H1 (cell line): Measurements from ENCODE around the gene SEL1L3. TPM values are rescaled to one million over a fixed set of nuclear protein-coding genes. Genes with fewer than 3 reads are reported as not detected.

Source experiments
- CEBPB ChIP-seq: IDR thresholded peaks from 2 replicates; pipeline ENCODE4 v1.6.1; 2012; ENCODE audit warnings: low read depth, low read length
- CHD7 ChIP-seq: fragments of 300-600 bp; sonication (generic); IDR thresholded peaks from 2 replicates; pipeline ENCODE4 v1.7.1; 2012; ENCODE audit warnings: low read length, moderate library complexity, mild to moderate bottlenecking, inconsistent platforms; ENCODE audit not compliant: insufficient replicate concordance
- MAX ChIP-seq: IDR thresholded peaks from 2 replicates; pipeline ENCODE4 v1.6.1; 2012; ENCODE audit warnings: inconsistent platforms
- POU5F1 ChIP-seq: IDR thresholded peaks from 2 replicates; pipeline ENCODE4 v1.6.1; 2011; ENCODE audit warnings: low read depth, mild to moderate bottlenecking, low read length, moderate library complexity
- RFX5 ChIP-seq: IDR thresholded peaks from 2 replicates; pipeline ENCODE4 v1.6.1; 2011; ENCODE audit warnings: low read depth, low read length, improper control_type of control experiment, borderline replicate concordance
- SIN3A ChIP-seq, 2 experiments: IDR thresholded peaks in 1 of 2; conservative IDR thresholded peaks in 1 of 2; 2 replicates each; pipeline ENCODE4 v1.6.1; 2011 to 2012; ENCODE audit warnings: low read length in 2 of 2, improper control_type of control experiment in 1 of 2, low read depth in 1 of 2, mild to moderate bottlenecking in 1 of 2
- TAF7 ChIP-seq: optimal IDR thresholded peaks from 2 replicates; pipeline ENCODE3; 2011; ENCODE audit warnings: low read depth, mild to moderate bottlenecking, inconsistent platforms, low read length, moderate library complexity, borderline replicate concordance
- TCF12 ChIP-seq: IDR thresholded peaks from 2 replicates; pipeline ENCODE4 v1.6.1; 2011; ENCODE audit warnings: low read depth, mild to moderate bottlenecking, low read length
- polyA plus RNA-seq, 7 experiments: library from polyadenylated mRNA; depleted of rRNA in 3 of 7; stranded (reverse) in 5 of 7; unstranded in 2 of 7; fragments of >200 nt in 5 of 7; fragments of 200-250 nt in 2 of 7; gene quantifications; 1 replicate in 5 of 7; 2 replicates in 1 of 7; 4 replicates in 1 of 7; pipeline versions ENCODE4 v1.2.1 to v1.2.3, GENCODE V29; 2011 to 2013; ENCODE audit warnings: missing spikeins in 2 of 7, mixed read lengths in 2 of 7
- total RNA-seq: library from RNA; stranded (reverse); fragmentation: NEBNext Ultra II Directional; extraction: Animal tissue kit (Norgen Biotek cat#: 25700); gene quantifications from 2 replicates; pipeline ENCODE4 v1.2.1, GENCODE V29; 2021

SEL1L3 gene
- total and polyA plus RNA-seq, 2 of the 8 experiments (the other 6 are each of a cell fraction or from before 2014, with no cell fraction given) = 18.2 to 54.0 TPM

- TF ChIP-seq CHD7 (no peak), RFX5 (no peak), TAF7 (no peak), CEBPB (no peak), TCF12 (no peak), SIN3A (conservative IDR thresholded peaks at IDR 0.05 in 1 of 2, IDR thresholded peaks at IDR 0.05 in 1 of 2; ENCODE audit: low read depth in 1 of 2, low read length in 2 of 2) (no peak), MAX (no peak), POU5F1 (no peak)
These were observed 105.3 kb downstream of the SEL1L3 start (continued) for GRCh38 chr4:25757452-25757851.
